Fibroblast of lung (primary cell): ENCODE data around the gene LIG1. TPM values are rescaled to one million over a fixed set of nuclear protein-coding genes. Genes with fewer than 3 reads are reported as not detected.

ENCODE experiments used
- DNase-seq, 2 donors: peaks; one replicate each; pipeline versions ENCODE4 v3.0.0 to v3.0.0-alpha.2; 2010; ENCODE audit warnings: low read depth in 2 of 2
- H2AFZ ChIP-seq: 2 replicates; pipeline ENCODE4 v1.5.1; 2012; ENCODE audit warnings: low read length, control low read depth, inconsistent platforms
- H3K27ac ChIP-seq: 2 replicates; pipeline ENCODE4 v1.5.1; 2011; ENCODE audit warnings: low read length, control low read depth; ENCODE audit not compliant: insufficient read depth
- H3K27me3 ChIP-seq: 2 replicates; pipeline ENCODE4 v1.5.1; 2011; ENCODE audit warnings: mild to moderate bottlenecking, low read length; ENCODE audit not compliant: control insufficient read depth, insufficient read depth
- H3K36me3 ChIP-seq: 2 replicates; pipeline ENCODE4 v1.5.1; 2011; ENCODE audit warnings: low read length; ENCODE audit not compliant: control insufficient read depth, insufficient read depth
- H3K4me1 ChIP-seq: 2 replicates; pipeline ENCODE4 v1.5.1; 2011; ENCODE audit warnings: low read length; ENCODE audit not compliant: control insufficient read depth, insufficient read depth; ENCODE audit errors: extremely low read depth
- H3K4me2 ChIP-seq: 2 replicates; pipeline ENCODE4 v1.5.1; 2011; ENCODE audit warnings: low read length, control low read depth; ENCODE audit not compliant: insufficient read depth; ENCODE audit errors: extremely low read depth
- H3K4me3 ChIP-seq, 4 experiments: fragments of 200-600 bp in 1 of 4; sonication (generic) in 1 of 4; replicated peaks in 1 of 4; 2 replicates each; pipeline ENCODE4 v1.5.1; 2011 to 2016; ENCODE audit warnings: low read length in 4 of 4, low read depth in 3 of 4, mild to moderate bottlenecking in 3 of 4, control low read depth in 2 of 4, inconsistent platforms in 1 of 4, mixed read lengths in 1 of 4; ENCODE audit not compliant: insufficient read depth in 1 of 4; ENCODE audit errors: control extremely low read depth in 1 of 4
- H3K79me2 ChIP-seq: 2 replicates; pipeline ENCODE4 v1.5.1; 2012; ENCODE audit warnings: mild to moderate bottlenecking, low read length, inconsistent platforms; ENCODE audit not compliant: control insufficient read depth, insufficient read depth
- H3K9ac ChIP-seq: 2 replicates; pipeline ENCODE4 v1.5.1; 2011; ENCODE audit warnings: mild to moderate bottlenecking, low read length, control low read depth; ENCODE audit not compliant: insufficient read depth
- H3K9me3 ChIP-seq: 2 replicates; pipeline ENCODE4 v1.5.1; 2012; ENCODE audit warnings: low read depth, low read length; ENCODE audit not compliant: control insufficient read depth, insufficient read depth
- H4K20me1 ChIP-seq: 2 replicates; pipeline ENCODE4 v1.5.1; 2011; ENCODE audit warnings: low read length; ENCODE audit not compliant: control insufficient read depth, insufficient read depth; ENCODE audit errors: extremely low read depth
- EZH2 ChIP-seq: IDR thresholded peaks from 2 replicates; pipeline ENCODE4 v1.5.1; 2012; ENCODE audit warnings: low read length, control low read depth, mild to moderate bottlenecking; ENCODE audit errors: missing control alignments
- polyA plus RNA-seq, 2 donors: library from polyadenylated mRNA; depleted of rRNA in 1 of 2; stranded (reverse) in 1 of 2; unstranded in 1 of 2; fragments of >200 nt; gene quantifications; 2 replicates each; pipeline ENCODE4 v1.2.1, GENCODE V29; 2011 to 2012; ENCODE audit warnings: missing spikeins in 1 of 2
- total RNA-seq: library from RNA; depleted of rRNA; stranded (reverse); fragments of >200 nt; gene quantifications from 2 replicates; pipeline ENCODE4 v1.2.1, GENCODE V29; 2014
- TF ChIP-seq, protein P1 (sequence below), 2 donors: IDR thresholded peaks in 1 of 2; conservative IDR thresholded peaks in 1 of 2; 1 replicate in 1 of 2; 2 replicates in 1 of 2; pipeline ENCODE4 v1.5.1; 2011 to 2012; ENCODE audit warnings: low read length in 2 of 2, control low read depth in 1 of 2, inconsistent platforms in 1 of 2, low read depth in 1 of 2, mild to moderate bottlenecking in 1 of 2

LIG1 gene
- total and polyA plus RNA-seq, 2 donors (not counting 1 experiment from before 2014, with no cell fraction given) = 10.6 TPM

DNA sequence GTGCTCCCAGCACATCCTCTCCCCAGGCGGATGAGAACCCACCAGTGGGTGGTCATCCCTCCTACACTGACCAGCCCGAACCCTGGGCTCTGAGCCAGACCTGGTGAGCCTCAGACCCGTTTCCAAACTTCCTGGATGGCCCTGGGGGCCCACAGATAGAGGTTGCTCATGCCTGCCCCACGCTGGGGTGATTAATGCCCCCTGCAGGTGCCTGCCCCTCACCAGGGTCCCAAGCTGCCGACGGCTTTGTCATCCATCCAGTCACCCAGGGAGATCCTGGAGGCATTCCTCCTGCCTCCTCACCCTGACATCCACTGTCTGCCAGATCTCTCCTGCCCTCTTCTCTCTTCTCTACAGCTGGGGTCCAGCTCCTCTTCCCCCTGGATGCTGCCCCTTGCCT lies 31.1 kb downstream of the LIG1 start:
- H3K9ac ChIP-seq = no peak overlapping the region

DNA sequence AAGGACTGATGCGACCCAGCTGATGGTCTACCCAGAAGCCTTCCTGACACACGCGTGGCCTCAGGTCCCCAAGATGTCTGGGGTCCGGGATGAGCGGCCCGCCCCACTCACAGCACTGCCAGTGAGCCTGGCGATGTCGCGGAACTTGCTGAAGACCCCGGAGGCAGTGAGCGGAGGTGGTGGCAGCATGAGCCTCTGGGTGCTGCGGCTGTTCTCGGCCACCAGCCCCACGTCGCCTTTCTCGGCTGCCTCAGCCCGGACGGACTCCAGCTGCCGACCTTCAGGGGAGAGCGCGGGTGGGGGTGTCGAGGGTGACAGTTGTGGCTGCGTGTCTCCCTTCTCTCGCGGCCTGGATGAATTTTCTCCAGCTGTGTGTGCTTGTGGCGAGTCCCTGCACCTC lies 32.7 kb downstream of the LIG1 start:
- DNase-seq = no peak
- Histone ChIP-seq H3K4me2 (no peak overlapping the region), H3K4me3 (no peak overlapping the region), H3K27me3 (no peaks in the 10 kb centered on the region), H3K9me3 (no peaks in the 10 kb centered on the region), H2AFZ (no peak overlapping the region), H3K79me2 (no peaks in the 10 kb centered on the region), H3K4me1 (no peaks in the 10 kb centered on the region), H3K36me3 (no peaks in the 10 kb centered on the region), H3K27ac (no peak overlapping the region), H4K20me1 (no peaks in the 10 kb centered on the region), H3K9ac (no peak overlapping the region)
- TF ChIP-seq, protein P1, sequence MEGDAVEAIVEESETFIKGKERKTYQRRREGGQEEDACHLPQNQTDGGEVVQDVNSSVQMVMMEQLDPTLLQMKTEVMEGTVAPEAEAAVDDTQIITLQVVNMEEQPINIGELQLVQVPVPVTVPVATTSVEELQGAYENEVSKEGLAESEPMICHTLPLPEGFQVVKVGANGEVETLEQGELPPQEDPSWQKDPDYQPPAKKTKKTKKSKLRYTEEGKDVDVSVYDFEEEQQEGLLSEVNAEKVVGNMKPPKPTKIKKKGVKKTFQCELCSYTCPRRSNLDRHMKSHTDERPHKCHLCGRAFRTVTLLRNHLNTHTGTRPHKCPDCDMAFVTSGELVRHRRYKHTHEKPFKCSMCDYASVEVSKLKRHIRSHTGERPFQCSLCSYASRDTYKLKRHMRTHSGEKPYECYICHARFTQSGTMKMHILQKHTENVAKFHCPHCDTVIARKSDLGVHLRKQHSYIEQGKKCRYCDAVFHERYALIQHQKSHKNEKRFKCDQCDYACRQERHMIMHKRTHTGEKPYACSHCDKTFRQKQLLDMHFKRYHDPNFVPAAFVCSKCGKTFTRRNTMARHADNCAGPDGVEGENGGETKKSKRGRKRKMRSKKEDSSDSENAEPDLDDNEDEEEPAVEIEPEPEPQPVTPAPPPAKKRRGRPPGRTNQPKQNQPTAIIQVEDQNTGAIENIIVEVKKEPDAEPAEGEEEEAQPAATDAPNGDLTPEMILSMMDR (conservative IDR thresholded peaks at IDR 0.05 in 1 of 2, IDR thresholded peaks at IDR 0.05 in 1 of 2; ENCODE audit: low read depth in 1 of 2, low read length in 2 of 2) = no peak
- TF ChIP-seq EZH2 = no peak

More for the DNA sequence above, 31.1 kb downstream of the LIG1 start:
- Histone ChIP-seq H3K27ac (no peak overlapping the region), H3K4me3 (no peak overlapping the region), H4K20me1 (no peaks in the 10 kb centered on the region), H3K79me2 (no peaks in the 10 kb centered on the region), H3K9me3 (no peaks in the 10 kb centered on the region), H3K4me2 (no peak overlapping the region), H3K27me3 (no peaks in the 10 kb centered on the region), H3K36me3 (no peaks in the 10 kb centered on the region), H3K4me1 (no peaks in the 10 kb centered on the region), H2AFZ (no peak overlapping the region)
- DNase-seq = no peak
- no peak for TF ChIP-seq EZH2
- TF ChIP-seq, protein P1 (conservative IDR thresholded peaks at IDR 0.05 in 1 of 2, IDR thresholded peaks at IDR 0.05 in 1 of 2; ENCODE audit: low read depth in 1 of 2, low read length in 2 of 2) = no peak

DNA sequence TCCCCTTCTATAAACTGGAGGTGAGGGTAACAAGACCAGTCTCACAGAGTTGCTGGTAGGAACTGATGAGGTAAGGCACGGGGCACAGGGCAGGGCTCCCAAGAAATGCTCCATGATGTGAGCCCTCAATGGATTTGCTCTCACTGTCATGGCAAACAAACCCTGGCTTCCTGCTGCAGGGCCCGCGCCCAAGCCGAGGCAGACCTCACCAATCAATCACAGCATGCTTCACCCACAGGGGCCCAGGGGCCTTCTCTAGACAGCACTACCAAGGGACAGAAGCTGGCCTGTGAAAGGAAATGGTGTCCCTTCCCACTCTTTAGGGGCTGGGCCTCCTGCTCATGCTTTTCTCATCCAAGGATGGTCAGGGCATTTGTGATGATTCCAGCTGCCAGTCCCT lies 33.6 kb downstream of the LIG1 start:
- no peak overlapping the region for H3K4me2 ChIP-seq
- no peaks in the 10 kb centered on the region for H3K79me2 ChIP-seq
- H3K9me3 ChIP-seq = no peaks in the 10 kb centered on the region
- H3K4me1 ChIP-seq = no peaks in the 10 kb centered on the region
- no peaks in the 10 kb centered on the region for H4K20me1 ChIP-seq
- H3K9ac ChIP-seq = no peak overlapping the region
- TF ChIP-seq EZH2 = no peak
- TF ChIP-seq, protein P1 (conservative IDR thresholded peaks at IDR 0.05 in 1 of 2, IDR thresholded peaks at IDR 0.05 in 1 of 2; ENCODE audit: low read depth in 1 of 2, low read length in 2 of 2) = no peak
- no peaks in the 10 kb centered on the region for H3K36me3 ChIP-seq
- H3K4me3 ChIP-seq = no peak overlapping the region
- no peak overlapping the region for H2AFZ ChIP-seq
- no peak for DNase-seq
- H3K27me3 ChIP-seq = no peaks in the 10 kb centered on the region
- no peak overlapping the region for H3K27ac ChIP-seq
